Tibial nerve (tissue), 4 donors: Measurements from ENCODE around the gene RNASE1. TPM values are rescaled to one million over a fixed set of nuclear protein-coding genes. Genes with fewer than 3 reads are reported as not detected.

Source experiments
- DNase-seq, 2 donors: peaks; one replicate each; pipeline ENCODE4 v3.0.0-alpha.2; 2019; ENCODE audit warnings: low spot score in 2 of 2
- H3K27ac ChIP-seq, 4 donors: fragments of 200-600 bp; sonication (generic) in 3 of 4; one replicate each; pipeline ENCODE4 v1.5.1; 2017 to 2019; ENCODE audit warnings: mild to moderate bottlenecking in 1 of 4
- H3K27me3 ChIP-seq, 2 donors: fragments of 200-600 bp; sonication (generic) in 1 of 2; one replicate each; pipeline versions ENCODE4 v1.5.1 to v1.6.0; 2017 to 2019
- H3K36me3 ChIP-seq, 3 donors: fragments of 200-600 bp; sonication (generic); one replicate each; pipeline ENCODE4 v1.5.1; 2018 to 2019
- H3K4me1 ChIP-seq, 4 donors: fragments of 200-600 bp; sonication (generic) in 3 of 4; one replicate each; pipeline ENCODE4 v1.5.1; 2017 to 2019
- H3K4me3 ChIP-seq, 4 donors: fragments of 200-600 bp; sonication (generic) in 3 of 4; one replicate each; pipeline ENCODE4 v1.5.1; 2017 to 2019; ENCODE audit warnings: mild to moderate bottlenecking in 1 of 4, moderate library complexity in 1 of 4
- H3K9me3 ChIP-seq, 4 donors: fragments of 200-600 bp; sonication (generic) in 3 of 4; one replicate each; pipeline ENCODE4 v1.5.1; 2017 to 2019
- EP300 ChIP-seq, 2 donors: sonication (generic); formaldehyde crosslinking; IDR thresholded peaks; one replicate each; pipeline ENCODE4 v1.6.1; 2017; ENCODE audit warnings: antibody characterized with exemption in 2 of 2, mild to moderate bottlenecking in 1 of 2
- POLR2A ChIP-seq, 2 donors: fragments of 450-650 bp; IDR thresholded peaks; one replicate each; pipeline ENCODE4 v1.6.1; 2017; ENCODE audit warnings: antibody characterized with exemption in 2 of 2, mild to moderate bottlenecking in 2 of 2, moderate library complexity in 2 of 2
- WGBS, 2 donors: methylation state at CpG; one replicate each; pipeline ENCODE4 v1.1.5; 2018; 5-methylcytosine and 5-hydroxymethylcytosine counted together
- total RNA-seq, 4 donors: library from RNA; depleted of rRNA; stranded (reverse); fragments of >200 nt; gene quantifications; one replicate each; pipeline ENCODE4 v1.1.0, GENCODE V29; 2016
- TF ChIP-seq, protein P1 (sequence below), 5 experiments: fragments of 200-600 bp in 3 of 5; fragments of 450-650 bp in 2 of 5; sonication (generic) in 3 of 5; IDR thresholded peaks; one replicate each; pipeline ENCODE4 v1.5.1; 2016 to 2019; ENCODE audit warnings: antibody characterized with exemption in 5 of 5, mild to moderate bottlenecking in 3 of 5, moderate library complexity in 2 of 5

RNASE1 gene
- total RNA-seq, 4 donors from 2014 or later = 245 to 430 (median 379) TPM

DNA sequence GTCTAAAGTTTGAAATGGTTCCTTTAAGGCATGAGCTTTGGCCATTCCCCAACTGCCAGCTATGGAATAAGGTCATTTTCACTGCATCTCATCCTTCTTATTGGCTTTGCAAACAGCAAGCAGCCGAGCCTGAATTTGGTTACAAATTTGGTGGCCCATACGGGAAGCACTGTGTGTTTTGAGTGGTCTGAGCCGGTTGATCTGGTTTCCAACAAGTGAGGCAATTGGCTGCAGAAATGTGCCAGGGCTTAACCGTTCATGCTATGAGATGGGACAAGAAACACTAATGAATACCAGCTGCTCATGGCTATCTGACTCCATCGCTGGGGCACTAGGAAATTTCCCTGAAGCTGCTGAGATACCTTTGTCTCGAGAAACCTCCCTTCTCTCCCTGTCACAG, 47.6 kb downstream of the RNASE1 start:
- 69 to 75% methylated on average over 6 of the region's 6 CpGs for WGBS, 2 donors
- Histone ChIP-seq H3K4me3 (no peak overlapping the region), H3K27me3 (no peaks in the 10 kb centered on the region), H3K4me1 (no peaks in the 10 kb centered on the region), H3K9me3 (peaks cover 0 to 18% (median 2%) of the 10 kb centered on the region in 4 donors), H3K36me3 (no peaks in the 10 kb centered on the region), H3K27ac (no peak overlapping the region)
- DNase-seq = no peak
- TF ChIP-seq POLR2A (IDR thresholded peaks at IDR 0.05) (no peak), EP300 (IDR thresholded peaks at IDR 0.05) (no peak)
- TF ChIP-seq, protein P1, sequence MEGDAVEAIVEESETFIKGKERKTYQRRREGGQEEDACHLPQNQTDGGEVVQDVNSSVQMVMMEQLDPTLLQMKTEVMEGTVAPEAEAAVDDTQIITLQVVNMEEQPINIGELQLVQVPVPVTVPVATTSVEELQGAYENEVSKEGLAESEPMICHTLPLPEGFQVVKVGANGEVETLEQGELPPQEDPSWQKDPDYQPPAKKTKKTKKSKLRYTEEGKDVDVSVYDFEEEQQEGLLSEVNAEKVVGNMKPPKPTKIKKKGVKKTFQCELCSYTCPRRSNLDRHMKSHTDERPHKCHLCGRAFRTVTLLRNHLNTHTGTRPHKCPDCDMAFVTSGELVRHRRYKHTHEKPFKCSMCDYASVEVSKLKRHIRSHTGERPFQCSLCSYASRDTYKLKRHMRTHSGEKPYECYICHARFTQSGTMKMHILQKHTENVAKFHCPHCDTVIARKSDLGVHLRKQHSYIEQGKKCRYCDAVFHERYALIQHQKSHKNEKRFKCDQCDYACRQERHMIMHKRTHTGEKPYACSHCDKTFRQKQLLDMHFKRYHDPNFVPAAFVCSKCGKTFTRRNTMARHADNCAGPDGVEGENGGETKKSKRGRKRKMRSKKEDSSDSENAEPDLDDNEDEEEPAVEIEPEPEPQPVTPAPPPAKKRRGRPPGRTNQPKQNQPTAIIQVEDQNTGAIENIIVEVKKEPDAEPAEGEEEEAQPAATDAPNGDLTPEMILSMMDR (IDR thresholded peaks at IDR 0.05) = no peak

DNA sequence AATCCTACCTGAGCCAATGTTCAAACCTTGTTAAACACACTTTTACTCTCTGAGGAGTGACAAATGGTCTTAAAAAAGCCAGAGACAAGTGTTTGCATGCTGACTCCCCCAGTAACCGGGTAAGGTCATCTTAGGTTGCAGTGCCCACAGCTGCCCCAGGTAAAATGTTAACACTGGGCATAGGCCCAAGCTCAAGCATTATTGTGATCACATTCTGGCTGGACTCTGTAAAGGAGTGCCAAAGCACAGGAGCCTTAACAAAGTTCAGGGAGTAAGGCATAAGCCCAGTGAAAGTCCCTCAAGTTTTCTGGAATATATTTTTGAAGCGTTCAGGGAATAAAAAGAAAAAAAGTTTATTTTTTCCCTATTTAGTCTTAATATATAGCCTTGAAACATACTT, 48.3 kb downstream of the RNASE1 start:
- WGBS, 2 donors = 89 to 90% methylated on average over 2 of the region's 2 CpGs

DNA sequence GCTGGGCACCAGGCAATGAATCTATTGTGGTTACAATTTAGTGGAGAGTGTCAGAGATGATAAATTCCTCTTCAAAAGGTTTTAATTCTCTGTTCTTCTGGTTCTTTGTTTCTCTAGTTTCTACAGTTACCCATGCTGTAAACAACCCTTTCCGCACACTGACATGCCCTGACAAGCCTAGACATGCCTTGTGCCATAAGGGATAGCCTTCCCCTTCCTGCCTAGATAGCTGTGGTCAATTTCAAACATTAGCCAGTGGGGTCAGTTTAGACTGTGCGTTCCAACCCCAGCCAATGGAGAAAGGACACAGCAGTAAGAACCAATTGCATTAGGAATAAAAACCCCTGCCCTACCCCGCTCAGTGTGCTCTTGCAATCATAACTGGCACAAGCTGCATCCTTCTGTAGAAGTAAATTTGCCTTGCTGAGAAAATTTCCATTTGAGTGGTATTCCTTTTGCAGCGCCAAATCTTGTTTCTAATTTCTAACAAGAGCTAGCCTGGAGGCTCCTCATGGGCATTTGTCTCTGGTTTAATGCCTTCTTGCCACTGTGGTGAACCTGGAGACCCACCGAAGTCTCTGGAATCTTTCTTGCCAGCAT, 50.6 kb downstream of the RNASE1 start:
- Histone ChIP-seq H3K36me3 (no peaks in the 10 kb centered on the region), H3K9me3 (peaks cover 0 to 18% (median 2%) of the 10 kb centered on the region in 4 donors), H3K4me3 (no peak overlapping the region), H3K27me3 (no peaks in the 10 kb centered on the region), H3K27ac (no peak overlapping the region), H3K4me1 (no peaks in the 10 kb centered on the region)
- TF ChIP-seq EP300 (IDR thresholded peaks at IDR 0.05) (no peak), POLR2A (IDR thresholded peaks at IDR 0.05) (no peak)
- TF ChIP-seq, protein P1 (IDR thresholded peaks at IDR 0.05) = no peak
- 90 to 93% methylated on average over 5 of the region's 5 CpGs for WGBS, 2 donors
- no peak for DNase-seq

More for the DNA sequence above, 48.3 kb downstream of the RNASE1 start:
- H3K36me3 ChIP-seq = no peaks in the 10 kb centered on the region
- H3K4me3 ChIP-seq = no peak overlapping the region
- H3K9me3 ChIP-seq = peaks cover 0 to 18% (median 2%) of the 10 kb centered on the region in 4 donors
- H3K4me1 ChIP-seq = no peaks in the 10 kb centered on the region
- no peak overlapping the region for H3K27ac ChIP-seq
- TF ChIP-seq, protein P1 (IDR thresholded peaks at IDR 0.05) = no peak
- no peak for TF ChIP-seq EP300 (IDR thresholded peaks at IDR 0.05)
- TF ChIP-seq POLR2A (IDR thresholded peaks at IDR 0.05) = no peak
- no peak for DNase-seq
- no peaks in the 10 kb centered on the region for H3K27me3 ChIP-seq

Other genes with a start within 250 kb of the RNASE1 start
- gene RNASE9, start 241.8 kb downstream of the RNASE1 start, total RNA-seq = not detected
- gene RNASE11, start 214.8 kb downstream of the RNASE1 start, total RNA-seq = not detected
- gene RNASE12, start 211.5 kb downstream of the RNASE1 start, total RNA-seq = not detected
- not detected for gene OR6S1, start 161.2 kb downstream of the RNASE1 start, total RNA-seq
- gene RNASE4, start 118.3 kb downstream of the RNASE1 start, total RNA-seq = 100 to 1,000 TPM in 2 of 4 donors, 10 to 100 TPM in 2; 90.9 to 193 (median 118) TPM
- 10 to 100 TPM; 31.2 to 41.9 (median 39.5) TPM for gene ANG, start 114.1 kb downstream of the RNASE1 start, total RNA-seq
- gene EDDM3A, start 57.0 kb downstream of the RNASE1 start, total RNA-seq = not detected
- not detected for gene EDDM3B, start 34.4 kb downstream of the RNASE1 start, total RNA-seq
- gene RNASE6, start 21.6 kb downstream of the RNASE1 start, total RNA-seq = 10 to 100 TPM in 3 of 4 donors, 1 to 10 TPM in 1; 8.7 to 17.0 (median 13.6) TPM
- gene RNASE3, start 88.5 kb upstream of the RNASE1 start, total RNA-seq = under 1 TPM in 1 of 4 donors, not detected in 3; 0.63 TPM
- gene RNASE2, start 152.6 kb upstream of the RNASE1 start, total RNA-seq = 1 to 10 TPM in 2 of 4 donors, under 1 TPM in 1, not detected in 1; 0.59 to 3.5 (median 1.3) TPM
- 100 to 1,000 TPM in 3 of 4 donors, 10 to 100 TPM in 1; 61.5 to 134 (median 122) TPM for gene METTL17, start 187.1 kb upstream of the RNASE1 start, total RNA-seq
- not detected for gene SLC39A2, start 196.4 kb upstream of the RNASE1 start, total RNA-seq
- 100 to 1,000 TPM; 370 to 971 (median 750) TPM for gene NDRG2, start 222.2 kb upstream of the RNASE1 start, total RNA-seq
- not detected for gene TPPP2, start 227.4 kb upstream of the RNASE1 start, total RNA-seq
- not detected for gene RNASE13, start 232.0 kb upstream of the RNASE1 start, total RNA-seq
- not detected for gene RNASE7, start 239.5 kb upstream of the RNASE1 start, total RNA-seq